Daoy (cell line): ENCODE data around the gene KLK5. TPM values are rescaled to one million over a fixed set of nuclear protein-coding genes. Genes with fewer than 3 reads are reported as not detected.
"Not testable (repeated sequence)": the region's sequence is repeated elsewhere in the genome, so short reads cannot be mapped to it uniquely, and the experiment has no call there.

Source experiments
- DNase-seq: peaks from one replicate; pipeline ENCODE4 v3.0.0-alpha.2; 2015; ENCODE audit warnings: low read depth
- total RNA-seq: library from RNA; depleted of rRNA; stranded (reverse); fragments of >200 nt; shearing (Covaris generic); gene quantifications from 2 replicates; pipeline ENCODE4 v1.2.3, GENCODE V29; 2014; rRNA removed

KLK5 gene
- total RNA-seq = not detected in 2 replicates

GRCh38 chr19:50952910-50953309, at the start of gene KLK5:
Gene KLK5, minus strand, starts transcription at chr19:50953038. Its CDS starts 381 bp downstream, at chr19:50952657.
- DNase-seq = peak; percentile 58

GRCh38 chr19:51002089-51002532, 49.3 kb upstream of the KLK5 start:
- DNase-seq = no peak

DNA sequence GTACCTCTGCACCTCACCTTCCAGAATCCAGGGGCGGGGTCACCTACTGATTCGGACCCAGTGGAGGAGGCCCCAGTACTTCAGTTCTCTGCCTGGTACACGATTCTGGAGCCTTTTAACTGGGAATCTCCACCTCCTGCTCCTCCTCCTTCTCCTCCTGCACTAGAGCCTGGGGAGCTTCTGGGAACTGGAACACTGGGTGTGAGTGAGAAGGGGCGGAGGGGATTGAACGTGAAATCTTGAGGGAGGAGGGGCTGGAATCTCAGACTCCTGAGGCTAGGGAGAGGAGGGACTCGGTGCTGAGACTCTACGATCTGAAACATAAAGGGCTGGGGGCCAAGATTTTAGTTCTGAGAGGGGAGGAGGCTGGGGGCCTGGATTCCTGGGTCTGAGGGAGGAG, 48.7 kb upstream of the KLK5 start, which contains the start of gene KLK8:
KLK8 (minus strand) TSS at position 90 of the 400 bp plus-strand sequence. CDS start 437 bp downstream, outside the sequence.
- no peak for DNase-seq

GRCh38 chr19:51000981-51001380, 48.1 kb upstream of the KLK5 start:
- no peak for DNase-seq

DNA sequence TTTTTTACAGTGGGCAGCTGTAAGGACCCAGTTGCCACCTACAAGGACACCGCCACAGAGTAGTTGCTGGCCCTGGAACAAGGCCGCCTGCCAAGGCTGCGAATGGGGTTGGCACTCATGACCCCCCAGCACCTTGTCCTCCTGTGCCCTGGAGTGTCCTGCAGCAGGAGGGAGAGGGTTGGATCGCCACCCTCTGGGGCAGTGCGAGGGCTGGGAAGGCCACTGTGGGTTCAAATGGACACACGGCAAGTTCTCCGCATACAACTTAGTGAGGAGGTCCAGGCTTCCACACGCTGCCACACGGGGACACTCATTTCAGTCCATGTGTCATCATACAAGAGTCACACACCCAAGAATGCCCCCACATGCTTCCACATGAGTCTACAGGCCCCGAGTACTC, 47.6 kb upstream of the KLK5 start:
- DNase-seq = no peak

GRCh38 chr19:50998686-50999085, 45.8 kb upstream of the KLK5 start:
- no peak for DNase-seq

DNA sequence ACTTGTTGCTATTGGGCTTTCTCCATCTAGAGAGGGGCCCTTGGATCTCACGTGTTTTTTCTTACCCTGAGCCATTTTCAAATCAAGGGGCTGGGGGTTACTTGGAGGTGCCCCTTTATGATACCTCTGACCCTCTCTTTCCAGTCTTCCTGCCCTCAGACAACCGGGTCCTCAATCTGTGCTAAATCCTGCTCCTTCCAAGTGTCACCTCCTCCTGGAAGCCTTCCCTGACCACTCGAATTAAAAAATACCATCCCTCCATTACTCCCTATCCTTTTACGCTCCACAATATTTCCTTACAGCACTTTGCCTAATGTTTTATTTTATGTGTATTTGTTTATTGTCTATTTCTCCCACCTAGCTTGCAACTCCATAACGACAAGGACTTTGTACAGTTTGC, 45.2 kb upstream of the KLK5 start:
- no peak for DNase-seq

DNA sequence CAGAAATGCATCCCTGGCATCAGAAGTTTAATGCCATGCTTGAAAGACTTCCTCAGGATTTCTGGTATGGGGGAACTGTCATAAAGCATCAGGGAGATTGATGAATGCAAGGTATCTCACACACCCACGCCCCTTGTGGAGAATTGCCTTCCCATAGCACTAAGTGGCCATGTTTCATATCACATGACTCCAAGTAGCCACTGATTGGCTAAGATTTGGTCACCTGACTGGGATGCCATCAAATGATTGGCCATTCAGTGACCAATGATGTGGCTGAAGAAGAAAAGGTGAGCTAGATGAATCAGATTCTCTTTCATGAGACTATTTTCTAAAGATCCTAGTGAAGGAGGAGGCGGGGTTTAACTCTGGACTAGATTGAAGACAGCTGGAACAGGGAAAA, 41.3 kb upstream of the KLK5 start:
- no peak for DNase-seq

DNA sequence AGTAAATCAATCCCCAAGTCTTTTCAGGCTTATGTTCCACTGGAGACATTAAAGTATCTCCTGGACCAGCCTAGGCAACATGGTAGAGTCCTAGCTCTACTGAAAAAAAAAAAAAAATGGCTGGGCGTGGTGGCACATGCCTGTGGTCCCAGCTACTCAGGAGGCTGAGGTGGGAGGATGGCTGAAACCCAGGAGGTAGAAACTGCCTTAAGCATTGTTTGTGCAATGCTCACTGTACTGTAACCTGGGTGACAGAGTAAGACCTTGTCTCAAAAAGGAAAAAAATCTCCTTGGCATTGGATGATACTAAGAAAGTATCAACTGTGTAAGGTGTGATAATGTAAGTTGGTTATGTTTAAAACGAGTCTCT, 39.8 kb upstream of the KLK5 start:
- no peak for DNase-seq

DNA sequence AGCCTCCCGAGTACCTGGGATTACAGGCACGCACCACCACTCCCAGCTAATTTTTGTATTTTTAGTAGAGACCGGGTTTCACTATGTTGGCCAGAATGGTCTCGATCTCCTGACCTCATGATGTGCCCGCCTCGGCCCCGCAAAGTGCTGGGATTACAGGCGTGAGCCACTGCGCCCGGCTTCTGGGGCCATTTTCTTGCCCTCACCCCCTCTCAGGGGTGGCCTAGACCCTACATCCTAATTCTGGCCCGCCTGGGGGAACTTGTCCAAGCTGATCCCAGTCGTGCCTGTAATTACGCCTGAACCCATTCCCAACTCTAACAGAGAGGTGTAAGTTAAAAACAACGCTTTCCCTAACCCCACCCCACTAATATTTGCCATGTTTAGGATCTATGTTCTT, 31.6 kb upstream of the KLK5 start:
- DNase-seq = not testable (repeated sequence)

DNA sequence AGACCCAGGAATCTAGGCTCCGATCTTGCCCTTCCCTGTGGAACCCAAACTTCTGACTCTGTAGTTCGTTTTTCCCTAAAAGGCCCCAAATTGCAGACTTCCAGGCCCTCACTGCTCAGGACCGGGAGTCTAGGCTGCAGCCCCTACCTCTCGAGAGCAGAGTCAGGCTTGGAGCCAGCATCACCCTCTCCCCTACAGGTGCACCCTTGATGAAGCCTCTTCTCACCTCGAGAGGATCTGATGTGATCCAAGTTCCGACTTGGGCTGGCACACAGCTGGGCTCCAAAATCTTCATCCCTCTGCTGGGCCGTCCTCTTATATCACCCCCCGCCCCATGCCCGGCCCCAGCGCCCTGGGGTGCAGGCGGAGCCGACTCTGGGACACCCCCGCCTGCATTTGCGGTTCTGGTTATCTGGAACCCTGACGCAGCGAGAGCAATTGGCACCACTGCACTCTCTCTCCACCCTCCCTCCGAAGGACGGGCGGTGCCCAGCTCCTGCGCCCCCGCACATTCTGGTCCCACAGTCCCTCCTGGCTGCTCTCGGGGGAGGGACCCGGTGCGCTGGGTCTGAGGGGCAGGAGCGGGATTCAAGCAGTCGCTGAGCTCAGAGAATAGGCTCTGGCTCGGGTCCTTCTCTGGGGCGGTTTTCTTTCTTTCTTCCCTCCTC, 30.9 kb upstream of the KLK5 start, which contains the start of gene KLK7:
KLK7 (minus strand) TSS at position 293 of the 668 bp plus-strand sequence. CDS start 1,518 bp downstream, outside the sequence.
- peak; percentile 46 for DNase-seq

DNA sequence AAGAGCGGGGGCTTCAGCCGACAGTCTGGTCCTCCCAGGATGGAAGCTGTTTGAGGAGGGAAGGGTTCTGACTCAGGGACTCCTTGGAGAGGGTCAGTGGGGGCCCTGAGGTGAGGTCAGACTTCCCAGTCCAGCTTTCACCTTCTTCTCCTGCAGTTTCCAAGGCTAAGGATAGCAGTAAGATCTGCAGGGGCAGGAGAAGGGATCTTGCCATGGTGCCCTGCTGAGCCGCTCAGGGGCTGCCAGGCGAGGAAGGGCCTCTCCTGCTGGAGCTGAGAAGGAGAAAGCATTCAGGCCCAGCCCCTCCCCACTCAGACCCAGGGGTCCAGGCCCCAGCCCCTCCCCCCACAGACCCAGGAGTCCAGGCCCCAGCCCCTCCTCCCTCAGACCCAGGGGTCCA, 29.3 kb upstream of the KLK5 start:
- DNase-seq = no peak

- no peak for DNase-seq
These were observed 28.8 kb upstream of the KLK5 start for GRCh38 chr19:50981587-50982146.

DNA sequence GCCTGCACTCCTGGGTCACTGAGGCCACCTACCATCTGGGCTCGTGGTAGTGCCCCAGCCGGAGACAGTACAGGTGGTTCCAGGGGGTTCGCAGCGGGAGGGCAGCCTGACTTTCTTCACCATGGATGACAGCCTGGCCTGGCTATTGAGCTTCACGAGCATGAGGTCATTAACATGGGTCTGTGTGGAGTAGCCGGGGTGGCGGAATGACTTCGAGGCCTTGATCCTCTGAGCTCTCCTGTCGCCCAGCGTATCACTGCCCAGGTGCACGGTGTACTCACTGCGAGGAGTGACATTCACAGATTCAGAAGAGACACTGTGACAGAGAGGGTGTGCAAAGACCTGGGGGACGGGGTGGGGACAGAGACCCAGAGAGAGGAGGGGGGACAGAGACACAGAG, 27.4 kb upstream of the KLK5 start:
- DNase-seq = no peak

DNA sequence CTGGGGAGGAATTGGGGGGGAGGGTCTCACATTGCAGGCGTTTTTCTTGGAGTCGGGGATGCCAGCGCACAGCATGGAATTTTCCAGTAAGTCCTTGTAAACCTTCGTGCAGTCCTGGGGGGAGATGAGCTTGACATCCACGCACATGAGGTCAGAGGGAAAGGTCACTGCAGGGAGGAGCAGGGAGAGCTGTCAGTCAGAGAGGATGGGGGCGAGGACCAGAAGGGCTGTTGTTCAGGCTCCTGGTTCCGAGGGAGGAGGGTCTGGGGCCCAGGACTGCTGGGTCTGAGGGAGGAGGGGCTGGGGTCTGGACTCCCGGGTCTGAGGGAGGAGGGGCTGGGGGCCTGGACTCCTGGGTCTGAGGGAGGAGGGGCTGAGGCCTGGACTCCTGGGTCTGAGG, 26.9 kb upstream of the KLK5 start:
- no peak for DNase-seq

GRCh38 chr19:50978772-50979390, 26.0 kb upstream of the KLK5 start:
- no peak for DNase-seq

DNA sequence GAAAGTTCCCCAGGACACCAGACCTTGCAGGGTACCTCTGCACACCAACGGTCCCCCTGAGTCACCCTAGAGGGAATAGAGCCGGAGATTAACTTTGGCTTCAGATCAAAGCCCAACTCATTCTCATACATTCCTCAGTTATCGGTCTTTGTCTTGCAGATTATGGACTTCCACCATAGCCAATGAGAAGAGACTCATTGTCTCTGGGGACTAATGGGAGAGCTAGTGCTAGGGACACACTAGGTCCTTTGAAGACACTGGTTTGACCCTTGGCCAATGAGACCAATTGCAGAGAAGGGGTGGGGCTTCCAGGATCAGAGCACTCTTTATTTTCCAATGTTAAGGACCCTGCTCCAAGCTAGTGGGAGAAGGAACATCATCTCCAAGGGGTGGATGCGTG, 24.8 kb upstream of the KLK5 start:
- DNase-seq = no peak

- peak; percentile 63 for DNase-seq
These were observed 22.9 kb upstream of the KLK5 start for GRCh38 chr19:50975766-50976165.

DNA sequence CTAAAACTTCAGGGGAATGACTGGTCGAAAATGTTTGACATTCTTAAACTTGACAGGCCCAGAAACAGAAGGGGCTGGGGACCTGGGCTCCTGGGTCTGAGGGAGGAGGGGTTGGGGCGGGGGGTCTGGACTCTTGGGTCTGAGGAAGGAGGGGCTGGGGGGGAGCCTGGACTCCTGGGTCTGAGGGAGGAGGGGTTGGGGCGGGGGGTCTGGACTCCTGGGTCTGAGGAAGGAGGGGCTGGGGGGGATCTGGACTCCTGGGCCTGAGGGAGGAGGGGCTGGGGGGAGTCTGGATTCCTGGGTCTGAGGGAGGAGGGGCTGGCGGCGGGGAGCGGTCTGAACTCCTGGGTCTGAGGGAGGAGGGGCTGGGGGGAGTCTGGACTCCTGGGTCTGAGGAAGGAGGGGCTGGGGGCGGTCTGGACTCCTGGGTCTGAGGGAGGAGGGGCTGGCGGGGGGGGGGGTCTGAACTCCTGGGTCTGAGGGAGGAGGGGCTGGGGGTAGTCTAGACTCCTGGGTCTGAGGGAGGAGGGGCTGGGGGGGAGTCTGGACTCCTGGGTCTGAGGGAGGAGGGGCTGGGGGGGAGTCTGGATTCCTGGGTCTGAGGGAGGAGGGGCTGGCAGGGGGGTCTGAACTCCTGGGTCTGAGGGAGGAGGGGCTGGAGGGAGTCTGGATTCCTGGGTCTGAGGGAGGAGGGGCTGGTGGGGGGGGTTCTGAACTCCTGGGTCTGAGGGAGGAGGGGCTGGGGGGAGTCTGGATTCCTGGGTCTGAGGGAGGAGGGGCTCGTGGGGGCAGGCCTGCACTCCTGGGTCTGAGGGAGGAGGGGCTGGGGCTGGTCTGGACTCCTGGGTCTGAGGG, 22.1 kb upstream of the KLK5 start:
- no peak for DNase-seq

DNA sequence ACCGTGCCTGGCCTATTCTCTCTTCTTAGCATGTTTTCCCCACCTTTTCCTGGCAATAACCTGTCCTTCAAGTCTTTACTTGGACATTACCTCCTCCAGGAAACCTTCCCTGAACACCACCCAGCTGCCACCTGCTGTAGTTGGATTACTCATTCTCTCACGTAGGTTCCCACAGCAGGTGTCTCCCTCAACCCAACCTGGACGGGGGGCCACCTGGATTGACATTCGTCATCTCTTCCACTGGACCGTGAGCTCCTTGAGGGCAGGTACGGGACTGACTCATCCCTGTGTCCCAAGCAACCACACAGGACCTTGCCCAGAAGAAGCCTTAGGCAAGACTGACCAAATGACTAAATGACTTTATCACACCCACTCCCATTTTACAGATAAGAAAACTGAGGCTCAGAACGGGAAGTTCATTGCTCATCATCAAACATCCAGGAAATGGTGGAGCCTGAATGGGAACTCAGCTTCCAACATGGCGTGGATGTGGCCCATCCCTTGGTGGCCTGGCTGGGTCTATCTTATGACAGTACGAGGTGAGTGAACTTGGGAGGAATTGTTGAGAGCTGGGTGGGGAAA, 20.0 kb upstream of the KLK5 start:
- no peak for DNase-seq

GRCh38 chr19:50969810-50970209, 17.0 kb upstream of the KLK5 start:
- not testable (repeated sequence) for DNase-seq

DNA sequence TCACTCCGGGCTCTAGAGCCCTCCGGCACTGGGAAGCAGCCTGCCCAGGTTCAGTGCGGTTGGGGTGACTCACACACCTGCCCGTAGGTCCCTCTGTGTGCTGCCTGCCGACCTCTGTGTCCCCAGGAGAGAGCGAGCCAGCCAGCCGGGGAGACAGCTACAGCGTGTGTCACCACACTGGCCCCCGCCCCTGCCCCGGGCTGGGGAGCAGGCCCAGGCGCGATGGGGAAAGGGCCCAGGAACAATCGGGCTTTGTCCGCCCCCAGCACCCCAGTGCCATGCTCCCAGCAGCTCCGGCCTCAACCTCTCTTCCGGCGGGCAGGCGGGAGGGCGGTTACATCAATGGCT, 16.5 kb upstream of the KLK5 start, which contains the start of gene KLK6:
KLK6 (minus strand) TSS at position 179 of the 348 bp plus-strand sequence. CDS start 1,487 bp downstream, outside the sequence.
- peak; percentile 50 for DNase-seq
